ENCODE results near the gene STAT2. TPM values are rescaled to one million over a fixed set of nuclear protein-coding genes. Genes with fewer than 3 reads are reported as not detected.

The STAT2 gene
- total and polyA plus RNA-seq, 9 of the 15 experiments (the other 6 are each of a cell fraction or from before 2014, with no cell fraction given), result 15.5 to 46.9 (median 40.1) TPM

GRCh38 chr12:56315622-56316473 lies 44.1 kb downstream of the STAT2 start, which contains the start of gene CNPY2 (continued):
- TF ChIP-seq NELFE (IDR thresholded peaks at IDR 0.05; ENCODE audit: insufficient read depth, insufficient read length) (no peak), RERE (CRISPR knock-in tag; IDR thresholded peaks at IDR 0.05; ENCODE audit: borderline replicate concordance) (no peak), ZNF175 (CRISPR knock-in tag; IDR thresholded peaks at IDR 0.05; ENCODE audit: low read depth) (no peak; the same call in 1 of the 2 replicates), HBP1 (CRISPR knock-in tag; IDR thresholded peaks at IDR 0.05) (no peak), CREB3 (tag; conservative IDR thresholded peaks at IDR 0.05; ENCODE audit: low read depth) (no peak), CHCHD3 (CRISPR knock-in tag; IDR thresholded peaks at IDR 0.05) (no peak), HMGN3 (IDR thresholded peaks at IDR 0.05; ENCODE audit: borderline replicate concordance, extremely low read depth, insufficient read length, low read depth, low read length) (peak; percentile 79), TEAD4 (IDR thresholded peaks at IDR 0.05; ENCODE audit: low read length) (no peak), TEAD4 (CRISPR knock-in tag; IDR thresholded peaks at IDR 0.05; ENCODE audit: borderline replicate concordance) (no peak), MAFF (IDR thresholded peaks at IDR 0.05; ENCODE audit: low read length) (no peak), ZNF778 (CRISPR knock-in tag; IDR thresholded peaks at IDR 0.05) (no peak), SMAD3 (CRISPR knock-in tag; conservative IDR thresholded peaks at IDR 0.05) (no peak; the same call in 1 of the 2 replicates), FOXA3 (CRISPR knock-in tag; conservative IDR thresholded peaks at IDR 0.05 in 1 of 2, IDR thresholded peaks at IDR 0.05 in 1 of 2) (no peak), E2F1 (CRISPR knock-in tag; IDR thresholded peaks at IDR 0.05) (no peak), SAFB (IDR thresholded peaks at IDR 0.05; ENCODE audit: borderline replicate concordance, low read depth, low read length) (no peak; the same call in 1 of the 2 replicates)

Data from K562 (cell line).